Activated CD8-positive, alpha-beta T cell treated with anti-CD3 and anti-CD28 coated beads, Interleukin-2, amount 10 ng/mL, durations not matched to agents 7 days and 5 days (primary cell): ENCODE measurements around the gene SYK. TPM values are rescaled to one million over a fixed set of nuclear protein-coding genes. Genes with fewer than 3 reads are reported as not detected.
"Not testable (repeated sequence)": the region's sequence is repeated elsewhere in the genome, so short reads cannot be mapped to it uniquely, and the experiment has no call there.

Experiments used
- ATAC-seq: fragments of 150-1000 bp; cut with Tn5 transposase; one replicate; pipeline ENCODE4 v1.10.0; 2021; ENCODE audit warnings: moderate library complexity
- CTCF ChIA-PET: fragments of 350-600 bp; sonication (Branson Sonifier 250); formaldehyde crosslinking; loops from one replicate; lab custom pipeline; 2021; ENCODE audit warnings: antibody characterized with exemption; lab: Charles Lee
- POLR2A ChIA-PET: fragments of 350-600 bp; sonication (Branson Sonifier 250); formaldehyde crosslinking; loops from one replicate; lab custom pipeline; 2021; ENCODE audit warnings: antibody characterized with exemption; lab: Charles Lee
- DNase-seq: peaks from one replicate; pipeline ENCODE4 v3.0.0-alpha.2; 2020
- H3K27ac Mint-ChIP-seq: one replicate; pipeline ENCODE4 v1.8.0; 2021; ENCODE audit warnings: mild to moderate bottlenecking, mixed read lengths
- H3K27me3 Mint-ChIP-seq: one replicate; pipeline ENCODE4 v1.8.0; 2021; ENCODE audit warnings: low read depth, mixed read lengths
- H3K36me3 Mint-ChIP-seq: one replicate; pipeline ENCODE4 v1.8.0; 2021; ENCODE audit warnings: low read depth, mixed read lengths
- H3K4me1 Mint-ChIP-seq: one replicate; pipeline ENCODE4 v1.8.0; 2021; ENCODE audit warnings: low read depth, mixed read lengths
- H3K4me3 Mint-ChIP-seq: one replicate; pipeline ENCODE4 v1.8.0; 2021; ENCODE audit warnings: mild to moderate bottlenecking, mixed read lengths
- H3K9me3 Mint-ChIP-seq: one replicate; pipeline ENCODE4 v1.8.0; 2022; ENCODE audit warnings: mixed read lengths; ENCODE audit not compliant: insufficient read depth
- total RNA-seq, 2 experiments: library from RNA; stranded (reverse); gene quantifications; one replicate each; pipeline ENCODE4 v1.2.3, GENCODE V29; 2021

The SYK gene
- total RNA-seq, 2 experiments from 2014 or later, result 0.13 TPM

- Mint-ChIP-seq H3K4me1 (no peaks in the 10 kb centered on the region), H3K4me3 (no peak overlapping the region), H3K27ac (no peak overlapping the region), H3K36me3 (no peaks in the 10 kb centered on the region), H3K9me3 (no peaks in the 10 kb centered on the region), H3K27me3 (peaks cover 5% of the 10 kb centered on the region)
- DNase-seq (peak; percentile 19), ATAC-seq (no peak)
- ChIA-PET CTCF (interaction anchor here (0.9 to 1.7 kb wide), 2 partner anchors 1272 to 1275 kb away, joined by 3 to 4 read pairs; no protein-coding TSS in a partner anchor), POLR2A (no interaction called here)
These were observed 71.2 kb downstream of the SYK start for GRCh38 chr9:90872835-90873294.

- H3K27me3 Mint-ChIP-seq, result peaks cover 7% of the 10 kb centered on the region
- DNase-seq (no peak), ATAC-seq (no peak)
- no peaks in the 10 kb centered on the region for H3K36me3 Mint-ChIP-seq
- no peak overlapping the region for H3K27ac Mint-ChIP-seq
- CTCF ChIA-PET, result interaction anchor here (0.9 to 1.7 kb wide), 2 partner anchors 1273 to 1276 kb away, joined by 3 to 4 read pairs; no protein-coding TSS in a partner anchor
- H3K9me3 Mint-ChIP-seq, result no peaks in the 10 kb centered on the region
- POLR2A ChIA-PET, result no interaction called here
- no peak overlapping the region for H3K4me3 Mint-ChIP-seq
- H3K4me1 Mint-ChIP-seq, result no peaks in the 10 kb centered on the region
These were observed 71.8 kb downstream of the SYK start for GRCh38 chr9:90873422-90873821.

GRCh38 chr9:90874194-90874593 is 72.6 kb downstream of the SYK start:
- Mint-ChIP-seq H3K4me3 (no peak overlapping the region), H3K27me3 (peaks cover 9% of the 10 kb centered on the region), H3K27ac (no peak overlapping the region), H3K4me1 (no peaks in the 10 kb centered on the region), H3K9me3 (no peaks in the 10 kb centered on the region), H3K36me3 (no peaks in the 10 kb centered on the region)
- POLR2A ChIA-PET, result no interaction called here
- CTCF ChIA-PET, result interaction anchor here (1.7 kb wide), 1 partner anchor 1277 kb away, joined by 4 read pairs; no protein-coding TSS in a partner anchor
- peak; percentile 17 for DNase-seq
- ATAC-seq, result no peak

- Mint-ChIP-seq H3K9me3 (no peaks in the 10 kb centered on the region), H3K4me3 (no peak overlapping the region), H3K36me3 (no peaks in the 10 kb centered on the region), H3K27me3 (peaks cover 7% of the 10 kb centered on the region), H3K27ac (no peak overlapping the region), H3K4me1 (no peaks in the 10 kb centered on the region)
- DNase-seq, result no peak
- ChIA-PET CTCF (interaction anchor here (0.8 kb wide), 1 partner anchor 8 kb away, joined by 3 read pairs; no protein-coding TSS in a partner anchor), POLR2A (no interaction called here)
- no peak for ATAC-seq
These were observed 76.9 kb downstream of the SYK start for GRCh38 chr9:90878562-90878961.

GRCh38 chr9:90880066-90880465 is 78.4 kb downstream of the SYK start:
- H3K4me1 Mint-ChIP-seq, result no peaks in the 10 kb centered on the region
- ATAC-seq, result no peak
- H3K4me3 Mint-ChIP-seq, result no peak overlapping the region
- DNase-seq, result no peak
- CTCF ChIA-PET, result no interaction called here
- H3K36me3 Mint-ChIP-seq, result no peaks in the 10 kb centered on the region
- POLR2A ChIA-PET, result no interaction called here
- H3K27me3 Mint-ChIP-seq, result peaks cover 5% of the 10 kb centered on the region
- H3K27ac Mint-ChIP-seq, result no peak overlapping the region
- peaks cover 3% of the 10 kb centered on the region for H3K9me3 Mint-ChIP-seq

GRCh38 chr9:90880669-90881068 is 79.0 kb downstream of the SYK start:
- Mint-ChIP-seq H3K27ac (no peak overlapping the region), H3K36me3 (no peaks in the 10 kb centered on the region), H3K9me3 (peaks cover 7% of the 10 kb centered on the region), H3K4me1 (no peaks in the 10 kb centered on the region), H3K4me3 (no peak overlapping the region), H3K27me3 (peaks cover 5% of the 10 kb centered on the region)
- CTCF ChIA-PET, result no interaction called here
- POLR2A ChIA-PET, result no interaction called here
- no peak for ATAC-seq
- no peak for DNase-seq

GRCh38 chr9:90881648-90882047 is 80.0 kb downstream of the SYK start:
- no peak overlapping the region for H3K4me3 Mint-ChIP-seq
- no peak for ATAC-seq
- POLR2A ChIA-PET, result no interaction called here

GRCh38 chr9:90882991-90883600 is 81.5 kb downstream of the SYK start:
- H3K4me1 Mint-ChIP-seq, result no peaks in the 10 kb centered on the region
- no peak overlapping the region for H3K4me3 Mint-ChIP-seq
- CTCF ChIA-PET, result no interaction called here
- H3K27me3 Mint-ChIP-seq, result peaks cover 5% of the 10 kb centered on the region
- no peaks in the 10 kb centered on the region for H3K36me3 Mint-ChIP-seq
- ATAC-seq, result no peak
- peaks cover 7% of the 10 kb centered on the region for H3K9me3 Mint-ChIP-seq
- no peak overlapping the region for H3K27ac Mint-ChIP-seq
- POLR2A ChIA-PET, result interaction anchor here (0.6 kb wide), 1 partner anchor 339 kb away, joined by 3 read pairs; no protein-coding TSS in a partner anchor
- no peak for DNase-seq

More at GRCh38 chr9:90881648-90882047, 80.0 kb downstream of the SYK start:
- CTCF ChIA-PET, result no interaction called here
- H3K9me3 Mint-ChIP-seq, result peaks cover 7% of the 10 kb centered on the region
- H3K4me1 Mint-ChIP-seq, result no peaks in the 10 kb centered on the region
- H3K36me3 Mint-ChIP-seq, result no peaks in the 10 kb centered on the region
- no peak for DNase-seq
- no peak overlapping the region for H3K27ac Mint-ChIP-seq
- peaks cover 5% of the 10 kb centered on the region for H3K27me3 Mint-ChIP-seq

- no peaks in the 10 kb centered on the region for H3K4me1 Mint-ChIP-seq
- H3K27ac Mint-ChIP-seq, result no peak overlapping the region
- no peak overlapping the region for H3K4me3 Mint-ChIP-seq
- DNase-seq, result no peak
- CTCF ChIA-PET, result no interaction called here
- no peaks in the 10 kb centered on the region for H3K36me3 Mint-ChIP-seq
- H3K27me3 Mint-ChIP-seq, result peaks cover 1% of the 10 kb centered on the region
- no peak for ATAC-seq
- POLR2A ChIA-PET, result no interaction called here
- peaks cover 7% of the 10 kb centered on the region for H3K9me3 Mint-ChIP-seq
These were observed 82.0 kb downstream of the SYK start for GRCh38 chr9:90883661-90884060.

GRCh38 chr9:90884178-90884577 is 82.6 kb downstream of the SYK start:
- no peaks in the 10 kb centered on the region for H3K4me1 Mint-ChIP-seq
- peaks cover 7% of the 10 kb centered on the region for H3K9me3 Mint-ChIP-seq
- no peaks in the 10 kb centered on the region for H3K27me3 Mint-ChIP-seq
- ATAC-seq (no peak), DNase-seq (no peak)
- no peak overlapping the region for H3K4me3 Mint-ChIP-seq
- ChIA-PET POLR2A (no interaction called here), CTCF (no interaction called here)
- H3K36me3 Mint-ChIP-seq, result no peaks in the 10 kb centered on the region
- H3K27ac Mint-ChIP-seq, result no peak overlapping the region

- POLR2A ChIA-PET, ATAC-seq, H3K4me1 Mint-ChIP-seq: not testable (repeated sequence)
These were observed 85.2 kb downstream of the SYK start for GRCh38 chr9:90886868-90887267.

GRCh38 chr9:90888941-90889340 is 87.3 kb downstream of the SYK start:
- Mint-ChIP-seq H3K27ac (no peak overlapping the region), H3K9me3 (peaks cover 7% of the 10 kb centered on the region), H3K4me1 (no peaks in the 10 kb centered on the region), H3K27me3 (no peaks in the 10 kb centered on the region), H3K36me3 (no peaks in the 10 kb centered on the region), H3K4me3 (no peak overlapping the region)
- CTCF ChIA-PET, result no interaction called here
- ATAC-seq (no peak), DNase-seq (no peak)
- POLR2A ChIA-PET, result no interaction called here

More at GRCh38 chr9:90886868-90887267, 85.2 kb downstream of the SYK start:
- H3K27me3 Mint-ChIP-seq, H3K36me3 Mint-ChIP-seq, H3K4me3 Mint-ChIP-seq, H3K27ac Mint-ChIP-seq, H3K9me3 Mint-ChIP-seq, DNase-seq, CTCF ChIA-PET: not testable (repeated sequence)
